A673 (cell line): Measurements from ENCODE around the gene PPA2.
A peak's percentile ranks its signal among the peaks of the same experiment; 100 is the strongest.

Experiments used
- EZH2 ChIP-seq: fragments of 200-600 bp; sonication (generic); IDR thresholded peaks from 2 replicates; pipeline ENCODE4 v1.6.1; 2017; ENCODE audit warnings: borderline replicate concordance, low read depth, mild to moderate bottlenecking, mixed read lengths, antibody characterized with exemption, low read length; ENCODE audit not compliant: poor library complexity, severe bottlenecking
- TF ChIP-seq, protein P1 (sequence below): fragments of 300-800, 200-600 bp; sonication (generic); conservative IDR thresholded peaks from 2 replicates; pipeline ENCODE4 v1.5.1; 2017; ENCODE audit warnings: low read depth, mild to moderate bottlenecking, antibody characterized with exemption, low read length, moderate library complexity, mixed read lengths

DNA sequence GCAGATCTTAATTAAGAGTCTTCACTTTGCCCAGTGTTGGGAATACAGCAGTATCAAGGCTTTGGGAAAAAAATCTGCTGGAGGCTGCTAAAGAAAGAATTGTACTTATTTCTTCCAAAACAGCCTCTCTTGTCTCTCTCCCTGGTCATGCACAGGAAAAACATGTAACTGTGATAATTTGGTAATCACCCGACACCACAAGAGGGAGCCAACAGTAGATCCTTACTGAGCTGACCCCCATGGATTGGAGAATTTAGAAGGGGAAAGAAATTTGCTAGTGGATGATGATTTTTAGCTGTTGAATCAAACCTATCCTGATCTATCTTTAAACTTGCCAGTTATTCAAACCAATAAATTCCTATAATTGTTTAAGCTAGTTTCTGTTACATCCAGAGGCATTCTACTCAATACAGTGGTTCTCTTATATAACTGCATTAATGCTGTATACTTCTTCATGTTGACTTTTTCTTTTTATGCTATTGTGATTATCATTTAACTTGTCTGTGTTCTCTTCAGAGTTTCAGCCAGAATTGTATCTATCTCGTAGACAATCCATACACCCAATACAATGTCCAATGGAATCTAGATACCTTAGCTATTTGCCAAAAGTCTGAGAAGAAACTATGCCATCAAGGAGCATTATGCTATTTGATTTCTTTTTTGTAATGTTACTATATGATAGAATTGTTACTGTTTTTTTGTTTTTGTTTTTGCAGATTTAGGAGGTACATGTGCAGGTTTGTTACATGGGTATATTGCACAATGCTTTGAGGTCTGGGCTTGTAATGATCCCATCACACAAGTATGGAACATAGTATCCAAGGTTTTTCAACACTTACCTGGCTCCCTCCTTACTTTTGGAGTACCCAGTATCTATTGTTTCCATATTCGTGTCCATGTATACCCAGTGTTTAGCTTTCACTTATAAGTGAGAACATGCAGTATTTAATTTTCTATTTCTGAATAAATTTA, 47.2 kb upstream of the PPA2 start:
- TF ChIP-seq, protein P1, sequence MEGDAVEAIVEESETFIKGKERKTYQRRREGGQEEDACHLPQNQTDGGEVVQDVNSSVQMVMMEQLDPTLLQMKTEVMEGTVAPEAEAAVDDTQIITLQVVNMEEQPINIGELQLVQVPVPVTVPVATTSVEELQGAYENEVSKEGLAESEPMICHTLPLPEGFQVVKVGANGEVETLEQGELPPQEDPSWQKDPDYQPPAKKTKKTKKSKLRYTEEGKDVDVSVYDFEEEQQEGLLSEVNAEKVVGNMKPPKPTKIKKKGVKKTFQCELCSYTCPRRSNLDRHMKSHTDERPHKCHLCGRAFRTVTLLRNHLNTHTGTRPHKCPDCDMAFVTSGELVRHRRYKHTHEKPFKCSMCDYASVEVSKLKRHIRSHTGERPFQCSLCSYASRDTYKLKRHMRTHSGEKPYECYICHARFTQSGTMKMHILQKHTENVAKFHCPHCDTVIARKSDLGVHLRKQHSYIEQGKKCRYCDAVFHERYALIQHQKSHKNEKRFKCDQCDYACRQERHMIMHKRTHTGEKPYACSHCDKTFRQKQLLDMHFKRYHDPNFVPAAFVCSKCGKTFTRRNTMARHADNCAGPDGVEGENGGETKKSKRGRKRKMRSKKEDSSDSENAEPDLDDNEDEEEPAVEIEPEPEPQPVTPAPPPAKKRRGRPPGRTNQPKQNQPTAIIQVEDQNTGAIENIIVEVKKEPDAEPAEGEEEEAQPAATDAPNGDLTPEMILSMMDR, result peak; percentile 77
- TF ChIP-seq EZH2, result no peak
